ENCODE data around the gene DNAI7. TPM values are rescaled to one million over a fixed set of nuclear protein-coding genes. Genes with fewer than 3 reads are reported as not detected.

DNAI7 gene
- total RNA-seq, 2 donors from 2014 or later, result 0.17 TPM; not detected in 1

DNA sequence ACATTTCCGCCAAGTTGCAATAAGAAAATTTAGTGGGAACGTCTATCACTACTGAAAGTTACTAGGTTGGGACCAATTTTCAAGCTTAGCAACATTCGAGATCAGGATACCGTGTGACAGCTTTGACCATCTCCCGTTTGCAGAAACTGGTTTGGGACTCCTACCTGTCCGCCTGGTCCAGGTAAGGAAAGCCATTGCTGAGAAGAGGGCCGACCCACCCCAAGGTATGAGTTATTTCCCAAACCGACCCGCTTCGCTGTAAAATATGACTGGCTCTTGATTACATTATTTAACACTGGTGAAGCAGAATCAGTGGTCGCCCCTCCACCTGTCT, 271 bp downstream of the DNAI7 start:
- Mint-ChIP-seq H3K4me1 (ENCODE audit: low read depth in 2 of 2) (peaks cover 17 to 19% of the 10 kb centered on the region in 2 donors), H3K36me3 (no peaks in the 10 kb centered on the region), H3K4me3 (peak overlapping the region; percentile 99), H3K9me3 (no peaks in the 10 kb centered on the region), H3K27me3 (no peaks in the 10 kb centered on the region), H3K27ac (peak overlapping the region; percentile 96 to 99)
- DNase-seq (ENCODE audit: low spot score), result no peak
- no peak for ATAC-seq

DNA sequence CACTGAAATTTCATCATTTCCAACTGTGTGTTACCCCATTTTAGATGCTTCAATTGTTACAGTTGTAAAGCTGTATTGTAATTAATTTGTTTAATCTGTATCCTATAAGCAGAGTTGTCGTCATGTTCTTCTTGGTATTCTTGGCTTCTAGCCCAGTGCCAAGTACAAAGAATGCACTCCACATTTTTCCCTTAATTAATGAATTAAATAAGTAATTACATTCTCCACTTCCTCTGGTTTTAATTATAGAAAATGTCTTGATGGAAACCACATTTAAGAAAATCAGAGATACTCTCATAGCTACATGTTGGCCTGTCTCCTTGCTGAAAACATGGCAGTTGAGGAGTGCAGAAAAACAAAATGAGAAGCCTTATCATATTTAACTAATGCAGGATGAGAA, 746 bp downstream of the DNAI7 start:
- peaks cover 17 to 19% of the 10 kb centered on the region in 2 donors for H3K4me1 Mint-ChIP-seq (ENCODE audit: low read depth in 2 of 2)
- H3K4me3 Mint-ChIP-seq, result peak overlapping the region; percentile 99
- no peaks in the 10 kb centered on the region for H3K27me3 Mint-ChIP-seq
- H3K27ac Mint-ChIP-seq, result peak overlapping the region in 1 of 2 donors; percentile 99
- no peak for ATAC-seq
- H3K36me3 Mint-ChIP-seq, result no peaks in the 10 kb centered on the region
- no peak for DNase-seq (ENCODE audit: low spot score)
- no peaks in the 10 kb centered on the region for H3K9me3 Mint-ChIP-seq

DNA sequence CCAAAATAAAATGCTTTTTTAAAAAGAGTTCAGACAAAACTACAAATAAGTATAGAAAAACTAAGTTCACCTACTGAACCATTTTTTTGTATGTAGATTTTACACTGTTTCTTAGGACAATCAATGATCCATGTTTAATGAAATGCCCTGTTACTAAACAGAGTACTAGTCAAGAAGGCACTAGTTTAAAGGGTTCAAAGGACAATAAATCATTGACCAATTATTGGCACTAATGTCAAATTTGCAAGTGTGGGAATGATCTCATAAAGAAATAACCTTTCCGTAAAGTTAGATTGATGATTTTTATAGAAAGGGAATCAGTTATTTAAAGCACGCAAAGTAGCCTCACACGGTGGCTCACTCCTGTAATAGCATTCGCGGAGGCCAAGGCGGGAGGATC, 4.2 kb downstream of the DNAI7 start:
- H3K27me3 Mint-ChIP-seq, result no peaks in the 10 kb centered on the region
- no peak overlapping the region for H3K27ac Mint-ChIP-seq
- DNase-seq (ENCODE audit: low spot score), result no peak
- H3K4me1 Mint-ChIP-seq (ENCODE audit: low read depth in 2 of 2), result peaks cover 25% of the 10 kb centered on the region in 2 donors
- no peak overlapping the region for H3K4me3 Mint-ChIP-seq
- no peaks in the 10 kb centered on the region for H3K9me3 Mint-ChIP-seq
- H3K36me3 Mint-ChIP-seq, result no peaks in the 10 kb centered on the region
- ATAC-seq, result no peak

DNA sequence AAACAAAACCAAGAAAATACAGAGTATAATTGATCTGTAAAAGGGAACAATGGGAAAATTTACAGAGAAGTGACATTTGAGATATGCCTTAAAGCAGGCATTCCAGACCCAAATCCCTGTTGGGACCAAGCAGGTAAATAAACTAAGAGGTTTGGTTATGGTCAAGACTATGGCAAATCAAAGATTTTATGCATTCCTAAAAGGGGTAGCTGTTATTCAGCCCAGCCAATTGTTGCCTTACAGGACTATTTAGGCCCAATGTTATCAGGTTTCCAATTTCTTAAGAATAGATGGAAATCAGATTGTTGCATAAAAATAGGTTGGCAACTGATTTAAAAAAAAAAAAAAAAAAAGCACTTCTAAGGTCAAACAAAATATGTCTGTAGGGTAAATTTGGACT, 5.3 kb downstream of the DNAI7 start:
- H3K4me1 Mint-ChIP-seq (ENCODE audit: low read depth in 2 of 2), result peaks cover 14% of the 10 kb centered on the region in 2 donors
- H3K9me3 Mint-ChIP-seq, result no peaks in the 10 kb centered on the region
- no peak for DNase-seq (ENCODE audit: low spot score)
- H3K27me3 Mint-ChIP-seq, result peaks cover 0 to under 1% of the 10 kb centered on the region in 2 donors
- no peak for ATAC-seq
- no peak overlapping the region for H3K27ac Mint-ChIP-seq
- H3K36me3 Mint-ChIP-seq, result no peaks in the 10 kb centered on the region
- H3K4me3 Mint-ChIP-seq, result no peak overlapping the region

DNA sequence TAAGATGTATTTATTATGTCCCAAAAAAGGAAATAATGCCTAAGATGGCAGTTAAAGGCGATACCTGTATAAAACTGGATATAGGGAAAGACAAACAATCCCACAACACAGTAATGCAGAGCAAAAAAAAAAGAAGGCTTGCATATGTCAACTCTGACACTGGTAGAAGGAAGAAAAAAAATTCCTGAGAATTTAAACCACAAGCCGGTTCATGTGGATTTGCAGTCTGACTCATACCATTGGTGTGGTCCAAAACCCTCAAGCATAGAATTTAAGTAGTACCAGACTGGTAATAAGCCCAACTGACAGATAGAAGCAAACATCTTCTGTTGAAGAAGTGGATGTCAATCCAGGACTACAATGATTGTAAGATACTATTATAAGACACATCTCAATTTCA, 7.2 kb downstream of the DNAI7 start:
- no peaks in the 10 kb centered on the region for H3K9me3 Mint-ChIP-seq
- H3K4me3 Mint-ChIP-seq, result peak overlapping the region; percentile 57
- H3K4me1 Mint-ChIP-seq (ENCODE audit: low read depth in 2 of 2), result peaks cover 9 to 12% of the 10 kb centered on the region in 2 donors
- no peaks in the 10 kb centered on the region for H3K36me3 Mint-ChIP-seq
- H3K27me3 Mint-ChIP-seq, result peaks cover 0 to 4% of the 10 kb centered on the region in 2 donors
- DNase-seq (ENCODE audit: low spot score), result no peak
- ATAC-seq, result no peak
- no peak overlapping the region for H3K27ac Mint-ChIP-seq

DNA sequence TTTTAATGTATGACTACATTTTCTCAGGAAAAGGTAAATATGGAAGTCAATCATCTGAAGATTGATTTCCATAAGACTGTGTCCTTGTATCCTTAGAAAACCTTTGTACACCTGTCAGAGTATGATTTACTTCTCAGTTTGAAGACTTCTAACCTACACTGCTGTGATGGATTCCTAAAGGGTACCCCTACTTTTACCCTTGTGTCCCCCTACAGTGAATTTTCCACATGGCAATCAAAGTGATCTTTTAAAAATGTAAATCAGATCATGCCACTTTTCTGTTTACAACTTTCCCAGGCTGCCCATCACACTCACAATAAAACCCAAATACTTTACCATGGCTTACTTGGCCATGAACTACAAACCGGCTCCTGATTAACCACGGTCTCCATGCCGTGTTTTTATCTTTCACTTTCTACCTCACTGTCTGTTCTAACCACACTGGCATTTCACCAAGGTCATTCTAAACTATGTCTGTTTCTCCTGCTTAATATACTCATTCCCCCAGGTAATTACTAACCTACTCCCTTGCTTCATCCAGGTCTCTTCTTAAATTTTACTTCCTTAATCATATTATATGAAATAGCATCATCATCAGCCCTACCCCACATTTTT, 8.1 kb downstream of the DNAI7 start:
- no peak for DNase-seq (ENCODE audit: low spot score)

DNA sequence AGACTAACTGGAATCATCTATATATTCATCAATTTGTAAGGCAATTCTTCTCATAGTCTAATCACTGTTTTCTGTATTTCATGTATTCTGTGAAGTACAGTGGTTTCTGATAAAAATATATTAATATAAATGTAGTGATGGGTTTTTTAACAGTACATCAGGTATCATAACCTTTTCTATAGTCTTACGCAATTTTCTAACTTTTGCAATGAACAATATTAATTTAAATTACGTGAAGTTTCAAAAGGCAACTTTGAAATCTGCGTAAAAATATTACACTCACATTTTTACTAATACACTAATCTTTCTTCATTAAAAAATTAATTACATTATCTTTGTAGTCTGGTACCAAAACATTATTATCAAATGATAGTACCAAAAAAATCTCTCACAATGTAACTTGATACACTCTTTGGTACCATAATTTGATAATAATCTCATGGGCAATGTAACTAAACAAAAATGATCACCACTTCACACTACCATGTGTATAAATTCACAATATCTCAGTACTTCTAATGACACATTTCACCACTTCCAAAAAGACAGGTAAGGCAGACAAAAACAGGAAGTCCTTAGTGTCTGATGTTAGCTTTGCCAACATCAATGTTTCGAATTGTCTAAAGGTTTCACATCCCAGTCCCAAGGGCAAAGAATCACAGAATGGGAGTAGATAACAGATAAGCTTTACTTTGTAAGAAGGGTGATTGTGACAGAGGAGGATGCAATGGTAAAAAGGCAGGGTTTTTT, 8.7 kb downstream of the DNAI7 start:
- DNase-seq (ENCODE audit: low spot score), result no peak
- Mint-ChIP-seq H3K27me3 (peaks cover 0 to 4% of the 10 kb centered on the region in 2 donors), H3K4me1 (ENCODE audit: low read depth in 2 of 2) (peaks cover 9 to 12% of the 10 kb centered on the region in 2 donors)

More for the DNA sequence above, 8.1 kb downstream of the DNAI7 start:
- Mint-ChIP-seq H3K36me3 (no peaks in the 10 kb centered on the region), H3K4me1 (ENCODE audit: low read depth in 2 of 2) (peaks cover 9 to 12% of the 10 kb centered on the region in 2 donors), H3K4me3 (peak overlapping the region; percentile 57), H3K27ac (no peak overlapping the region), H3K9me3 (no peaks in the 10 kb centered on the region), H3K27me3 (peaks cover 0 to 4% of the 10 kb centered on the region in 2 donors)
- peak; percentile 65 to 66 for ATAC-seq

DNA sequence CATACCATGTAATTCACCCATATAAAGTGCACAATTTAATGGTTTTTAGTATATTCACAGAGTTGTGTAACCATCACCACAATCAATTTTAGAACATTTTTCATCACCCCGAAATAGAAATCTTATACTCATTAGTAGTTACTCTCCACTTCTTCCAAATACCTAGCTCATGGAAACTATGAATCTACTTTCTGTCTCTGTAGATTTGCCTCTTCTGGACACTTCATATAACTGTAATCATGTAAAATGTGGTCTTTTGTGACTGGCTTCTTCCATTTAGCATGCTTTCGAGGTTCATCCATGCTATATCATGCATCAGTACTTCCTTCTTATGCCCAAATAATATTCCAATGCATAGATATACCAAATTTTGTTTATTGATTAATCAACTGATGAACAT, 10.8 kb downstream of the DNAI7 start:
- no peak overlapping the region for H3K4me3 Mint-ChIP-seq
- no peak overlapping the region for H3K27ac Mint-ChIP-seq
- peaks cover 4% of the 10 kb centered on the region in 2 donors for H3K27me3 Mint-ChIP-seq
- DNase-seq (ENCODE audit: low spot score) (no peak), ATAC-seq (no peak)
- no peaks in the 10 kb centered on the region for H3K9me3 Mint-ChIP-seq
- peaks cover 9 to 12% of the 10 kb centered on the region in 2 donors for H3K4me1 Mint-ChIP-seq (ENCODE audit: low read depth in 2 of 2)
- peaks cover 6% of the 10 kb centered on the region for H3K36me3 Mint-ChIP-seq

More for the DNA sequence above, 8.7 kb downstream of the DNAI7 start:
- Mint-ChIP-seq H3K36me3 (no peaks in the 10 kb centered on the region), H3K4me3 (peak overlapping the region; percentile 30), H3K9me3 (no peaks in the 10 kb centered on the region), H3K27ac (no peak overlapping the region)
- ATAC-seq, result no peak

DNA sequence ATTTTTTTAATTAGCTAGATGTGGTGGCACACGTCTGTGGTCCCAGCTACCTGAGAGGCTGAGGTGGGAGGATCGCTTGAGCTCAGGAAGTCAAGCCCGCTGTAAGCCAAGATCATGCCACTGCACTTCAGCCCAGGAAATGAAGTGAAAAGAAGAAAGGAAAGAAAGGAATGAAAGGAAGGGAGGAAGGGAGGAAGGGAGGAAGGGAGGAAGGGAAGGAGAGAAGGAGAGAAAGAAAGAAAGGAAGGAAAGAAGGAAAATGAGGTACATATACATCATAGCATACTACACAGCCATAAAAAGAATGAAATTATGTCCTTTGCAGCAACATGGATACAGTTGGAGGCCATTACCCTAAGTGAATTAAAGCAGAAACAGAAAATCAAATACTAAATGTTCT, 12.2 kb downstream of the DNAI7 start:
- ATAC-seq (no peak), DNase-seq (ENCODE audit: low spot score) (no peak)
- H3K9me3 Mint-ChIP-seq, result no peaks in the 10 kb centered on the region
- no peak overlapping the region for H3K4me3 Mint-ChIP-seq
- H3K27ac Mint-ChIP-seq, result no peak overlapping the region
- peaks cover 4 to 6% of the 10 kb centered on the region in 2 donors for H3K27me3 Mint-ChIP-seq
- H3K4me1 Mint-ChIP-seq (ENCODE audit: low read depth in 2 of 2), result peaks cover 9 to 12% of the 10 kb centered on the region in 2 donors
- peaks cover 6% of the 10 kb centered on the region for H3K36me3 Mint-ChIP-seq

DNA sequence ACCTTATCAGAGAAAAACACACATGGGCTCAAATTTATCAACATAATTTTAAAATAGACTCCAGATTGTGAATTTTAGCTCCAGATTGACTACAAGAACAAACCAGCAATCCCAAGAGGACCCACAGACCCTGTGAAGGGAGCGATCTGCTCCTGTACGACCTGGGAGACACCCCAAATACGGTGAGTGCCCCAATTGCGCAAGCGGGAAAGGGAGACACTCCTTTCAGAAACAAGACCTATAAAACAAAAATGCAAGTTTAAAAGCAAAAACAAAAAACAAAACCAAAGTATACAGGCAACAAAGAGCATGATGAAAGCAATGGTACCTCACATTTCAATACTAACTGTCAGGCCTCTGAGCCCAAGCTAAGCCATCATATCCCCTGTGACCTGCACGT, 32.1 kb downstream of the DNAI7 start:
- H3K4me1 Mint-ChIP-seq (ENCODE audit: low read depth in 2 of 2), result no peaks in the 10 kb centered on the region
- H3K27me3 Mint-ChIP-seq, result peaks cover 5 to 8% of the 10 kb centered on the region in 2 donors
- H3K27ac Mint-ChIP-seq, result no peak overlapping the region
- ATAC-seq (no peak), DNase-seq (ENCODE audit: low spot score) (no peak)
- H3K9me3 Mint-ChIP-seq, result no peaks in the 10 kb centered on the region
- no peaks in the 10 kb centered on the region for H3K36me3 Mint-ChIP-seq
- no peak overlapping the region for H3K4me3 Mint-ChIP-seq

DNA sequence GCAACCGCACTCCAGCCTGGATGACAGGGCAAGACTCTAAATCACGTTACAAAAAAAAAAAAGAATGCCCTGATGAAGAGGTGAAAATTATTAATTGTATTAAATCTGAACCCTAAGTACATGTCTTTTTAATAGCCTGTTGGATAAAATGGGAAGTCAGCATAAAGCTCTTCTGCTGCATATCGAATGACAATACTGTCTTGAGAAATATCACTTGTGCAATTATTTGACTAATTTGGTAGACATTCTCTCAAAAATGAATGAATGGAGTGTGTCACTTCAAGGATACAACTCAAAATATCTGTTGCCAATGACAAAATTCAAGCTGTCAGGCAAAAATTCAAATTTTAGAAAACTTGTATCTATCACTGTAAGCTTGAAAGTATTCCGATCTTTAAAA, 38.9 kb downstream of the DNAI7 start:
- no peaks in the 10 kb centered on the region for H3K4me1 Mint-ChIP-seq (ENCODE audit: low read depth in 2 of 2)
- peaks cover 5 to 8% of the 10 kb centered on the region in 2 donors for H3K27me3 Mint-ChIP-seq
- H3K4me3 Mint-ChIP-seq, result no peak overlapping the region
- ATAC-seq, result no peak
- no peak for DNase-seq (ENCODE audit: low spot score)
- no peak overlapping the region for H3K27ac Mint-ChIP-seq
- no peaks in the 10 kb centered on the region for H3K36me3 Mint-ChIP-seq
- H3K9me3 Mint-ChIP-seq, result no peaks in the 10 kb centered on the region

DNA sequence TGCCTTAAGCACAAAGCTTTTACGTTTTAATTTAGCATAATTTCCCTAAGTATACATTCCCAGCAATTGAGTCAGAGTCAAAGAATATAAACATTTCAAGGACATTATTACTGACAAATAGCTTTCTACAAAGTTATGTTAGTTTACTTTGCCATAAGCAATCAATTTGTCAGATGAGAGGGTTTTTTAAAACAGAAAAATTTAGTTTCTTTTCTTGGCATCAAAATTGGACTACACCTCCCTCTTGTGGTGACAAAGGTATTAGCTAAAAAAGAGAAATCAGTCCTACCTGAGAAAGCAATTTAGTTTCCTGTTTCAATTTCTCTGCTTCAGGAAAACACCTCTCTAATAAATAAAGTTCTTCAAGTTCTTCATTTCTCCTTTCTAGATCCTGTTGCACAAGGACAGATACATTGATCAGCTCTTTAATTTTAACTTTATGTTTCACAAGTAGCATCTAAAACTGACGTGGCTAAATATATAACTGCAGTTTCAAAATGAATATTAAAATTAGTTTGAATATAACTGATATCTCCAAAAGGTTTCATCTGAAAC, 39.9 kb downstream of the DNAI7 start:
- ATAC-seq, result no peak
- Mint-ChIP-seq H3K27ac (no peak overlapping the region), H3K4me1 (ENCODE audit: low read depth in 2 of 2) (no peaks in the 10 kb centered on the region), H3K9me3 (no peaks in the 10 kb centered on the region), H3K27me3 (peaks cover 0 to 1% of the 10 kb centered on the region in 2 donors), H3K4me3 (no peak overlapping the region), H3K36me3 (no peaks in the 10 kb centered on the region)
- no peak for DNase-seq (ENCODE audit: low spot score)

DNA sequence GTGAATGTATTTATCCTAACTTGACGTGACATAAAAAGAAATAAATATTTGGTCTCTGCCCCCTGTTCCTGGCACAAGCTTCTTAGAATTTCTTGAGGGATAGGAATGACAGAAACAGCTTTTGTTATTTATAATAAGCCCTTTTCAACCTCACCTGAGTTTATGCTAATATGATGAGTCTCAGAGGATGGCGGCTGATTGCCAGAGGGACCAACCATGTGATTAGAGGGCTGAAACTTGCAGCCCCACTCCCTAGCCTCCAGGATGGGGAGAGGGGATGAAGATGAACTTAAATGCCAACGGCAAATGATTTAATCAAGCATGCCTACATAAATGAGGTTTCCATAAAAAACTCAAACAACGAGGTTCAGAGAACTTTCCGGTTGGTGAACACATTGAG, 42.9 kb downstream of the DNAI7 start:
- ATAC-seq (no peak), DNase-seq (ENCODE audit: low spot score) (no peak)
- Mint-ChIP-seq H3K4me3 (no peak overlapping the region), H3K27ac (no peak overlapping the region), H3K4me1 (ENCODE audit: low read depth in 2 of 2) (no peaks in the 10 kb centered on the region), H3K9me3 (no peaks in the 10 kb centered on the region), H3K36me3 (no peaks in the 10 kb centered on the region), H3K27me3 (no peaks in the 10 kb centered on the region)

DNA sequence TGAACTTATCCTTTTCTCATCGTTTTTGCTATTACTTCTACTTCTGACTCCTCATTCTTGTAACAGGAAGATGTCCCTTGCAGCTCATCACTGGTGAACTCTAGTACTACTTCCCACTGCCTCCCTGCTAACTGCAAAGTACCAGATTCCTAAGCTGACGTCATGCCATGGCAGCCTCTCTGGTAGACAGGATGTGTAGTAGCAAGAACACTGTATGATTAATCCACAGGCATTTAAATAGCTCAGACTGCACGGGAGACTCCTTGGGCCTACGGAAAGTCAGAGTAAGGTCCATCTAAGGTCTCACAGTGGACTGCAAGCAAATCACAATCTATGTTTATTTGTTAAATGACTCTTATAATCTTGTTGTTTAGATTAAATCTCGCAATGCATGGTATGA, 43.5 kb downstream of the DNAI7 start:
- no peak overlapping the region for H3K27ac Mint-ChIP-seq
- no peak for DNase-seq (ENCODE audit: low spot score)
- no peaks in the 10 kb centered on the region for H3K4me1 Mint-ChIP-seq (ENCODE audit: low read depth in 2 of 2)
- ATAC-seq, result no peak
- no peaks in the 10 kb centered on the region for H3K27me3 Mint-ChIP-seq
- no peaks in the 10 kb centered on the region for H3K36me3 Mint-ChIP-seq
- H3K9me3 Mint-ChIP-seq, result no peaks in the 10 kb centered on the region
- H3K4me3 Mint-ChIP-seq, result no peak overlapping the region

Measured in natural killer cell treated with Interleukin-12 subunit alpha and Interleukin-12 subunit beta and Interleukin-15 and Interleukin-18, amount 100 ng/mL, for 72 hours (primary cell).